ENCODE measurements around the gene ANKRD17.

DNA sequence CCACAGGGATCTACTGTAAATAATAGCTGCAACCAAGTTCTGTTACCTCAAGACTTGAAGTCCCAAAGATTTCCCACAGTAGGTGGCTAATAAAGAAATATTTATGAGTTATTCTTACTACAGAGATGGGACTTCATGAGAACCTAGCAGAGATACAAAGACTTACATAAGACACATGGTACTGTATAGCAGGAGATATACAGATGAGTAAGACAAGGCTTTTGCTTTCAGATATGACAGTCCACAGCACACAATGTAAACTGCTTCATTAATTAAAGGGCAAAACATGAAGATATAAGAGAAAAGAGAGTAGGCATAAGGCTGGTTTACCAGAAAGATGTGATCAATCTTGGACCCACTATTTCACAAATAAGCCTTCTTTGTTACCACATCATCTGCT lies 6.6 kb downstream of the ANKRD17 start:
- TF ChIP-seq, protein P1, sequence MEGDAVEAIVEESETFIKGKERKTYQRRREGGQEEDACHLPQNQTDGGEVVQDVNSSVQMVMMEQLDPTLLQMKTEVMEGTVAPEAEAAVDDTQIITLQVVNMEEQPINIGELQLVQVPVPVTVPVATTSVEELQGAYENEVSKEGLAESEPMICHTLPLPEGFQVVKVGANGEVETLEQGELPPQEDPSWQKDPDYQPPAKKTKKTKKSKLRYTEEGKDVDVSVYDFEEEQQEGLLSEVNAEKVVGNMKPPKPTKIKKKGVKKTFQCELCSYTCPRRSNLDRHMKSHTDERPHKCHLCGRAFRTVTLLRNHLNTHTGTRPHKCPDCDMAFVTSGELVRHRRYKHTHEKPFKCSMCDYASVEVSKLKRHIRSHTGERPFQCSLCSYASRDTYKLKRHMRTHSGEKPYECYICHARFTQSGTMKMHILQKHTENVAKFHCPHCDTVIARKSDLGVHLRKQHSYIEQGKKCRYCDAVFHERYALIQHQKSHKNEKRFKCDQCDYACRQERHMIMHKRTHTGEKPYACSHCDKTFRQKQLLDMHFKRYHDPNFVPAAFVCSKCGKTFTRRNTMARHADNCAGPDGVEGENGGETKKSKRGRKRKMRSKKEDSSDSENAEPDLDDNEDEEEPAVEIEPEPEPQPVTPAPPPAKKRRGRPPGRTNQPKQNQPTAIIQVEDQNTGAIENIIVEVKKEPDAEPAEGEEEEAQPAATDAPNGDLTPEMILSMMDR (IDR thresholded peaks at IDR 0.05; ENCODE audit: low read length) = no peak
- no peak for TF ChIP-seq EZH2 (IDR thresholded peaks at IDR 0.05; ENCODE audit: borderline replicate concordance, low read length)

Measured in OCI-LY1 (cell line).